HG03175 (cell line): ENCODE measurements around the gene ELN.
A peak's percentile ranks its signal among the peaks of the same experiment; 100 is the strongest.

Source experiments
- ATAC-seq: cut with Tn5 transposase; IDR thresholded peaks from one replicate; pipeline ENCODE4 v1.9.1; 2021; ENCODE audit warnings: mild to moderate bottlenecking, moderate library complexity; ENCODE audit not compliant: unreplicated experiment

The ELN gene

DNA sequence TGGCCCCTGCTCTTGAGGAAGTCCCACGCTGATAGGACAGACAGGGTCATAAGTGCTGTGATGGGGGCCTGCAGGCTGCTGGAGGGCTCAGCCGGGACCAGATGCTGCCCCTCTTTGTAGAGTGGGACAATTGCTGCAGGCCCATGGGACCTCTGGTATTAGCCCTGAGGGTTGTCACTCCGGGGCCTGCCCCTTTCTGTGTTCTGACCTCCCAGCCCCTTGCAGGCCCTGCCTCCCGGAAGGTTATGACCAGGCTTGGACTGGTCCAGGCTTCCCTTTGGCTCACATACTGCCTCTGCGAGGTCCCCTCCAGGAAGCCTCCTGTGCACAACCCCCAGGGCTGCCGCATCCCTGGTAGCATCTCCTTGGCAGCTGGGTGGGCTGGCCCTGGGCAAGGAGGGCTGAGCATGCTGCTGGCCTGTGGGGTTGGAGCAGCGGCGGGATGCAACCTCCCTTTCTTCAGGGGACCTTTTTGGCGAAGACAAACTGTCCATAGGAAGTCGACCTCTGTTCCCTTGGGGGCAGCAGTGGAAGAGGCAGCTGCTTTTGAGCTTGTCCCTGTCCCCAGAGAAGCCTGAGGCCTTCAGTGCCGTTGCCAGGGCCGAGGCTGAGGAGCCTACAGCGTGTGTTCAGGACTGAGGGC, 64.5 kb downstream of the ELN start:
- ATAC-seq: peak; percentile 3

DNA sequence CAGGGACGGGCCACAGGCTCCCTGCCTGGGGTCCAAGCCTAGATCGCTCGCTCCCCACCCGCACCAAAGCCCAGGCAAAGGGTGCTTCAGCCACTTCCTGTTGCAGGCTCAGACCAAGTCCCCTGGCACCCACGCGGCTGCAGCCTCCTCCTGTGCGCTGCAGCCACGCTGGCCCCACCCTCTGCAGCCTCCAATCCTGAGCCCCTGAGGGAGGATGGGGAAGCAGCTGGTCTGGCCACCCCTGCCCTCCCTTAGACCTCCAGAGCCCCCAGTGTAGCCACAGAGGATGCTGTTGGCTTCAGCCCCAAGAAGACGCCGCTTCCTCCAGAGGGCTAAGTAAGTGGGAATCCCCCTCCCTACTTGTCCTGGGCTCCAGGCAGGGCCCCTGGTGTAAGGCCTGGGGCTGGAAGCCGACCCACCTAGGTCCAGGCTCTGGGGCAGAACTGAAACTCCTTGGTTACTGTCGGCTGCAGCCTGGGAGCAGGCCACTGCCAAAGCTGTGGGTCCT, 65.0 kb downstream of the ELN start:
- peak; percentile 66 for ATAC-seq

GRCh38 chr7:74093671-74094223, 65.8 kb downstream of the ELN start:
- ATAC-seq: peak; percentile 17

DNA sequence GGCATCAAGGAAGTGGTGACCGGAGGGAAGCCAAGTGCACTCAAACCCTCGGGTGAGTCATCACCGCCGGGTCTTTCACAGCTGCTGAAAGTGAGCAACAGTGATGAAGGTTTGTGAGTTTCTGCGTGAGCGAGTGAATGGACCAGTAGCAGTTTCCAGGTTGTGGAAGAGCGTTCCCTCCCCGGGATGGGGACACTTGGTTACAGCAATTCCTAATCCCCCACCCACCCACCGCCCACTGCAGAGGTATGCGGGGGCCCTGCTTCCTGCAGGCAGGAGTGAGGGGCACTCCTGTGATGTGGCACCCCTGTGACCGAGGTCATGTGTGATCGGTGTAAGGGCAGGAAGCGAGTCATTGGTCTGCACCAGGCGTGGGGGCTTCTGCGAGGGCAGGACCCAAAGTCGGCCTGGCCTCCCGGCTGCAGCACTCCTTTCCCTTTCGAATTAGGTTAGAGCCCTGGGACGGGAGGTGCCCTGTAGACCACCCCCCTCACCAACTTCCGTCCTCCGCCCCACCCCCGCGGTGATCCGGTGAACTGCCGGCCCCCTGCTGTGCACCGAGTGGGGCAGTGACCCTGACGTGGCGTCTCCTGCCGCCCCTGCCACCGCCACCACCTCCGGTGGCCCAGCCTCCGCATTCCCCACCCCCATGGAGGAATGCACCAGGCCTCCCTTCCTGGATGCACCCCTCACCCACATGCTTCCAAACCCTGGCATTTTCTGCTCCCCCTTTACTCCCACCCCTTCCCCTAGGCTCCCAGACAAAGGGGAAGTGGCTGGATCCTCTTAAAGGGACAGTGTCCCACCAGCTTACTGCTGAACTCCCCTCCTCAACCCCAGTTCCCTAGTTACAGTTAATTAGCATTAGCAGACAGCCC, 66.5 kb downstream of the ELN start:
- peak; percentile 49 for ATAC-seq

DNA sequence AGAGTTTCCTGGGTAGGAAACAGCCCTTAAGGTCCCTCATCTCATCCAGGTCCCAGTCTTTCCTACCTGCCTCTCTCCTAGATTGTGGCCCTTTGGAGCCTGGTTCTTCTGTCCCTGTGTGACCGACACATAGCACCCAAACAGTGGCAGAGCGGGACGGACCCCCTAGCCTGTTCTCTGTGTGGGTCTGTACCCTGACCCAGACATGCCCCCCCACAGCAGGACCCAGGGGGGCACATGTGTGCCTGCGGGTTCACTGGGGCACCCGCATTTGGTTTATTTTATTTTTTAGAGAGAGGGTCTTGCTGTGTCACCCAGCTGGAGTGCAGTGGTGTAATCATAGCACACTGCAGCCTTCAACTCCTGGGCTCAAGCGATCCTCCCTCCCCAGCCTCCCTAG, 67.2 kb downstream of the ELN start:
- ATAC-seq: no peak

DNA sequence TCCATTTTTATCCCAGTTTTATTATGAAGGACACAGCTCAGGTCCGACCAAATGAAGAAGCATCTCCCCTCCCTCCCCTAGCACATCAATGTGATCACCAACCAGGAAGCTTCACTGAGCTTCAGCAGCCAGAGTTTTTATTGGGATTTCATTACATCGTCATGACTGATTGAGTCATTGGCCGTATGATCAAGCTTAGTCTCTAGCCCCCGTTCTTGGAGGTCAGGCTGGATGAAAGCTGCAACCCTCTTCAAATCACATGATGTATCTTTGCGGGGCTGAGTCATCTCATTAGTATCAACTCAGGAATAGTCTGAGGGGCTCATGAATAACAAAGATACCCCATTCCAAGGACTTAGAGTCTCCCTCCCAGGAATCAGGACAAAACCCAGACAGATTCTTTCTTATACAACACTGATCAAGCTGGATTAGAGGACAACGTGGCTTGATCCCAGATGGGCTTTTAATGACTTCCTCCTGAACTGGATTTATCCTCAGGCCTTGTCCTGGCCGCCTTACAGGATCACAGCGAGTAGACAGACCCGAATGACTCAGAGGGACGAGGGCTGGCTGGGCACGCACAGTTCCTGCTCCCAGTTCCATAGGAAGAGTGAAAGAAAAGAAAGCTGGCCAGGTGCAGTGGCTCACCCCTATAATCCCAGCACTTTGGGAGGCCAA, 70.1 kb downstream of the ELN start:
- ATAC-seq: no peak

DNA sequence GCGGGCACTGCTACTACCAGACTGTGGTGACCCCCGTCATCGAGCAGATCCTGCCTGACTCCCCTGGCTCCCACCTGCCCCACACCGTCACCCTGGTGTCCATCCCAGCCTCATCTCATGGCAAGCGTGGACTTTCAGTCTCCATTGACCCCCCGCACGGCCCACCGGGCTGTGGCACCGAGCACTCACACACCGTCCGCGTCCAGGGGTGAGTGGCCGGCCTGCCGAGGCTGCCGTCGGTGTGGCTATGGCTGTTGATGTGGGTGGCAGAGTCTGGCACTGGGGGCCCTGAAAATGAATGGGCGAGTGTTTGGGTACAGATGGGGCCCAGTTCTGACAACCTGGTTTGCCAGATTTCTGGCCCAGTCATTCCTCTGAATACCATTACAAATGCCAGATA, 71.1 kb downstream of the ELN start:
- no peak for ATAC-seq

DNA sequence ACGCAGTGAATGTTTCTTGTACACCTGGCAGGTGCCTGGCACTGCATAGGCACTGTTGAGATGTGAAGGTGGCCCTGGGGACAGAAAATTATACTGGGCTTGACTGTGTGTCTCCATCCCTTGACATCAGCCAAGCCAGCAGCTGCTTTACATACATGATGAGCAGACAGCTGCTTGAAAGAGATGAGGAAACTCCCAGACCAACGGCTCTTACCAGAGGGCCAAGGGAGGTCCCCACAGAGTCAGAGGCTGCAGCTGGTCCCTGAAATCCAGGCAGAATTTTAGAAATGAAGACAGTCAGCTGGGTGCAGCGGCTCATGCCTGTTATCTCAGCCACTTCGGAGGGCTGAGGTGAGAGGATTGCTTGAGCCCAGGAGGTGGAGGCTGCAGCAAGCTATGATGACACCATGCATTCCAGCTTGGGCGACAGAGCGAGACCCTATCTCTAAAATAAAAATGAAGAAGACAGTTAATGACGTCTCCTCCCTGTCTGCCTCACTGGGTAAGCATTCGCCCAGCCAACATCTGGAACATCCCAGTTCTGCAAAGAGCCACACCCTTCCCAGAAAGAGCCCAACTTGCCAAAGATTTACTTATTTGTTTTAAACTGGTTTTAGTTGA, 73.2 kb downstream of the ELN start:
- peak; percentile 69 for ATAC-seq

GRCh38 chr7:74103219-74103772, 75.3 kb downstream of the ELN start:
- ATAC-seq: no peak

- no peak for ATAC-seq
These were observed 76.7 kb downstream of the ELN start for GRCh38 chr7:74104702-74105101.

DNA sequence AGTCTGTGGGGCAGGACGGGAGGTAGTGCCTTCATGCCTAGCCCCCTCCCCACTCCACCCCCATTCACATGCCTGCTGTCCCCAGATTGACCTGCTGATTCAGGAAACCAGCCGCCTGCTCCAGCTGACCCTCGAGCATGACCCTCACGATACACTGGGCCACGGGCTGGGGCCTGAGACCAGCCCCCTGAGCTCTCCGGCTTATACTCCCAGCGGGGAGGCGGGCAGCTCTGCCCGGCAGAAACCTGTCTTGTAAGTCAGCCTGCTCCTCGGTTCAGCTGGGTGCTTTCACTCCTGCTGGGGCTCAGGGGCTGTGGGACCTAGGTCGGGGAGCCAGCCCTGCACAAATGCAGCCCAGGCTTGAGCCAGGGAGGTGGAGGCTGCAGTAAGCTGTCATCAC, 78.0 kb downstream of the ELN start:
- no peak for ATAC-seq

- ATAC-seq: no peak
These were observed 78.9 kb downstream of the ELN start for GRCh38 chr7:74106846-74107245.

- no peak for ATAC-seq
These were observed 87.4 kb downstream of the ELN start for GRCh38 chr7:74115326-74115725.

GRCh38 chr7:74116356-74116755, 88.4 kb downstream of the ELN start:
- ATAC-seq: no peak
